ENCODE data around the gene TRAPPC4.
"Not testable (repeated sequence)": the region's sequence is repeated elsewhere in the genome, so short reads cannot be mapped to it uniquely, and the experiment has no call there.

TRAPPC4 gene, protein sequence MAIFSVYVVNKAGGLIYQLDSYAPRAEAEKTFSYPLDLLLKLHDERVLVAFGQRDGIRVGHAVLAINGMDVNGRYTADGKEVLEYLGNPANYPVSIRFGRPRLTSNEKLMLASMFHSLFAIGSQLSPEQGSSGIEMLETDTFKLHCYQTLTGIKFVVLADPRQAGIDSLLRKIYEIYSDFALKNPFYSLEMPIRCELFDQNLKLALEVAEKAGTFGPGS

DNA sequence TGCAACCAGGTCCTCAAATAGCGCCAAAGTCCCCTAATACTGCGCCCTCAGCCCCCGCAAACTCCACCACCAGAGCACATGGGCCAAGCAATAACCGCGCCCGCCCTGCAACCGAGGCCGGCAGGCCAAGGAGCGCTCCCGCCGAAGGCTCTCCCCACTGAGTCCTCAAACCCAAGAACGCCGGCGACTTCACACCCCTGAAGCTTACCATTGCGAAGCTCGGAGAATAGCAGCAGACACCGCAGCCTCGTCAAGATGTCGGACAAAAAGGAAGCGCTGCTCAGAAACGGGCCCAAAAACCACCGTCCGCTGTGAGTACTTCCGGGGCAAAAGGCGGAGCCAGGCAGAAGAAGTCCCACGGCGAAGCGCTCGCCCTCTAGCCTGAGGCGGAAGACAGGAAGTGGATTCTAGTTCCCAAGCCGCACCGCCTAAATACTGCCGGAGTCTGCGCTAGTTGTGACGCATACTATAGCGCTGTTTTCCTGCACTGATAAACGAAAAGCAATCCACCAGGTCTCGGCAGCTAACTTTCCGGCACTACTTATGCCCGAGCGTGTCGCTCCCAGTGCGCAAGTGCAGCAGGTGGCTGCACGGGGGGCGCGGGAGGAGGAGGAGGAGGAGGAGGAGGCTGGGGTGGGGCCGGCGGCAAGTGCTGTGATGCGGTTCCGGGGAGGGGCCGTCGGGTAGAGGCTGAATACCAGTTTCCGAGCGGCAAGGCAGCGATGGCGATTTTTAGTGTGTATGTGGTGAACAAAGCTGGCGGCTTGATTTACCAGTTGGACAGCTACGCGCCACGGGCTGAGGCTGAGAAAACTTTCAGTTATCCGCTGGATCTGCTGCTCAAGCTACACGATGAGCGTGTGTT is at the start of gene TRAPPC4, which contains the start of gene RPS25:
Gene TRAPPC4, plus strand, starts transcription at position 693 of the 865 bp plus-strand sequence. Its CDS starts 30 bp downstream, at position 723.
Gene RPS25, minus strand, starts transcription at position 270 of the 865 bp plus-strand sequence. Its CDS starts 59 bp downstream, at position 211.
- DNase-seq: peak; percentile 98

DNA sequence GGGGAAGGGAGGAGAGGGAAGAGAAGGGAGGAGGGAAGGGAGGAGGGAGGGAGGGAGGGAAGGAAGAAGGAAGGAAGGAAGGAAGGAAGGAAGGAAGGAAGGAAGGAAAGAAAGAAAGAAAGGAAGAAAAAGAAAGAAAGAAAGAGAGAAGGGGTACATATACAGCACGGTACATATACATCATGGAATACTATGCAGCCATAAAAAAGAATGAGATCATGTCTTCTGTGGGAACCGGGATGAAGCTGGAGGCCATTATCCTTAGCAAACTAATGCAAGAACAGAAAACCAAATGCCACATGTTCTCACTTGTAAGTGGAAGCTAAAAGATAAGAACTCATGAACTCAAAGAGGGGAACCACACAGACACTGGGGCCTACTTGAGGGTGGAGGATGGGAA is 49.1 kb upstream of the TRAPPC4 start:
- DNase-seq: not testable (repeated sequence)

DNA sequence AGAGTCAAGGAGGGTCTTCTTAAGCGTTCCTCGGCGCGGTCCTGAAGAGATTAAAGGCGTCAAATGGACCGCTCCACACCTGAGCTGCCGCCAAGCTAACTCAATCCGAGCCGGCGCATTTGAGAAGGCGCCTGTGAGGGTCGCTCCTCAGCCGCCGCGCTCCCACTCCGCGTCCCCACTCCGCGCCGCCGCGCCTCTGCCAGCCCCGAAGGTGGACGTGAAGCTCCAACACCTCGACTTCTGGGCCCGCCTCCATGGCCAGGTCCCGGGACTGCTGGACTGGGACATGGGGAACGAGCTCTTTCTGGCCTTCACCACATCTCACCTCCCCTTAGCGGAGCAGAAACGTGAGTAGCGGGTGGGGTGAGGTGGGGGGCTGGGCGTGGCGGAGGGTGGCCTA is 46.9 kb upstream of the TRAPPC4 start, which contains the start of gene FOXR1:
Gene FOXR1, plus strand, starts transcription at position 116 of the 400 bp plus-strand sequence. Its CDS starts 171 bp downstream, at position 287.
- no peak for DNase-seq

DNA sequence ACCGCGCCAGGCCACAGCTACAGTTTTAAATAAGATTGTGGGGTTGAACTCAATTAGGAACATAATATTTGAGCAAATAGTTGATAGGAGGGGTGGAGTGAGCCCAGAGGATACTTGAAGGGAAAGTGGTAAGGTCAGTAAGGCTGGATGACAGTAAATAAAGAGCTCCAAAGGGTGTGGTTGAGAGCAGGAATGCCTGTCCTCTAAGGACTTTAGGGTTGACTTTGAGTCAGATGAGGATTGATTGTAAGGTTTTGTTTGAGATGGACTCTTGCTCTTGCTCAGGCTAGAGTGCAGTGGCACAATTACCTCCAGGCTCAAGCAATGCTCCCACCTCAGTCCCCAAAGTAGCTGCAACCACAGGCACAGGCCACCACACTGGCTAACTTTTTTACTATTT is 44.6 kb upstream of the TRAPPC4 start:
- DNase-seq: no peak

DNA sequence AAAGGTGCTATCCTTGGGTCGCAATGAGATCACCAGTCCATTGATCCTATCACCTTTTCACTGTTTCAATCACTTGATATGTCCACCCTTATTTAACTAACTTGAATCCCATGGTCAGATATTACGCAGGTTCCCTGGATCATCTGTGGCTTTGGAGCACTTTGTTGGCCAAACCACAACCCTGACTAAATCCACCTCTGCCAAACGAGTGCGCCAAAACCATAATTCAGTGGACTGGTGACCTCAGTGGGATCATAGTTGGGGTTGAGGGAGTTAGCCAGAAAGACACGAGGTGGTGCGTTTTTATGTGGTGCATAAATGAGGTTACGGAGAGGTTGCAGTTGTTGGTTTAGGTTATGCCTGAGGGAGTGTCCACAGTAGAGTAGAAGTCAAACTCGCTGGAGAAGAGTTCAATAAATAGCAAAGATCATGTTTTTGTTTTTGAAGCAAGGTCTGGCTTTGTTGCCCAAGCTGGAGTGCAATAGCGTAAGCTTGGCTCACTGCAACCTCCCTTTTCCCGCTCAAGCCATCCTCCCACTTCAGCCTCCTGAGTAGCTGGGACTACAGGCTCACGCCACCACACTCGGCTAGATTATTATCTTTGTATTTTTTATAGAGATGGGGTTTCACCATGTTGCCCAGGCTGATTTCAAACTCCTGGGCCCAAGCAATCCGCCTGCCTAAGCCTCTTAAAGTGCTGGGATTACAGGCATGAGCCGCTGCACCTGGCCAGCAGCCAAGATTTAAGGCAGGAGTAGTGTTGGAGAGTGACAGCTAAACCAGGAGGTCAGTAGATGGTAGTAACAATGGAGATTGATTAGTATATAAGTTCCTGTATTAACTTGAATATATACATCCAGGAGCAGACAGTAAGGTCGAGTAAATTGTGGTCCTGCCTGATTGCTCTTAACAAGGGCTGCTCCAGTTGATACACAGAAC is 42.5 kb upstream of the TRAPPC4 start:
- peak; percentile 45 for DNase-seq

DNA sequence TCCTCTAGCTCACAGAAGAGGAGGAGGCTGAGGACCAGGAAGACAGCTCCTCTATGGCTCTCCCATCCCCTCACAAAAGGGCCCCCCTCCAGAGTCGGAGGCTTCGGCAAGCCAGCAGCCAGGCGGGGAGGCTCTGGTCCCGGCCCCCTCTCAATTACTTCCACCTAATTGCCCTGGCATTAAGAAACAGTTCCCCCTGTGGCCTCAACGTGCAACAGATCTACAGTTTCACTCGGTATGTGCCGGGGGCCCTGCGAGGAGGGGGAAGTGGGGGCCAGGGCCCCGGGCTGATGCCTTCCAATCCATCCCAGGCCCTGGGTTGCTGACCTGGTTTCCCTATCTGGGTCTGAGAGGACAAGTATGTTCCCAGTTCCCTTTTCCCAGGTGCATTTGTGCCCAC is 39.1 kb upstream of the TRAPPC4 start:
- DNase-seq: peak; percentile 80

DNA sequence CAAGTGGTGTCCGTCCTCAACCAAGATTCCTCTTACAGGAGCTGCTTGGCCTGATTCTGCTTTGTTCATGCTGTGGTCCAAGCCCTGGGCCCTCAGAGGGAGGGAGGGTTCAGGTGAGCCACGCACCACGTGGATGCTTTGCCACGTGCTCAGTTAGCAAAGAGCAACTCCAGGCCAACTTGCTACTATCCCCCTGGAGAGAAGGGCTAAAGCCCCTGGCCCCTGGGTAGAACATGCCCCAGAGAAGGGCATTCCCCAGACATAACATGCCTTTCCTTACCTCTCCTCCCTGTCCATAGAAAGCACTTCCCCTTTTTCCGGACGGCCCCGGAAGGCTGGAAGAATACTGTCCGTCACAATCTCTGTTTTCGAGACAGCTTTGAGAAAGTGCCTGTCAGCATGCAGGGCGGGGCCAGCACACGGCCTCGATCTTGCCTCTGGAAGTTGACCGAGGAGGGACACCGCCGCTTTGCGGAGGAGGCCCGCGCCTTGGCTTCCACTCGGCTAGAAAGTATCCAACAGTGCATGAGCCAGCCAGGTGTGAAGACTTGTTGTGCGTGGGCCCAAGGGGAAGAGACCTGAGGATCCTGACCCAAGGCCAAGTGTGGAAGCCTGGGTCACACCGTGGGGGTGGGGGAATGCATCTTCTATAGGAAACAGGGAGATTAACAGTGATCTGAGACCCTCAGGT is 38.2 kb upstream of the TRAPPC4 start:
- DNase-seq: no peak

DNA sequence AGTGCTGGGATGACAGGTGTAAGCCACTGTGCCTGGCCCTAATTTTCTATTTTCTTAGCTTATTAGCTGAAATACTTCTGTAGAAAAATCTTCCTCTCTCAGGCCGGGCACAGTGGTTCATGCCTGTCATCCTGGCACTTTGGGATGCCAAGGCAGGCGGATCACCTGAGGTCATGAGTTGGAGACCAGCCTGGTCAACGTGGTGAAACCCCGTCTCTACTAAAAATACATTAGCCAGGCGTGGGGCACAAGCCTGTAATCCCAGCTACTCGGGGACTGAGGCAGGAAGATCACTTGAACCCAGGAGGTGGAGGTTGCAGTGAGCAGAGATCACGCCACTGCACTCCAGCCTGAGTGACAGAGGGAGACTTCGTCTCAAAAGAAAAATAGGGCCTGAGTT is 34.2 kb upstream of the TRAPPC4 start:
- DNase-seq: not testable (repeated sequence)

DNA sequence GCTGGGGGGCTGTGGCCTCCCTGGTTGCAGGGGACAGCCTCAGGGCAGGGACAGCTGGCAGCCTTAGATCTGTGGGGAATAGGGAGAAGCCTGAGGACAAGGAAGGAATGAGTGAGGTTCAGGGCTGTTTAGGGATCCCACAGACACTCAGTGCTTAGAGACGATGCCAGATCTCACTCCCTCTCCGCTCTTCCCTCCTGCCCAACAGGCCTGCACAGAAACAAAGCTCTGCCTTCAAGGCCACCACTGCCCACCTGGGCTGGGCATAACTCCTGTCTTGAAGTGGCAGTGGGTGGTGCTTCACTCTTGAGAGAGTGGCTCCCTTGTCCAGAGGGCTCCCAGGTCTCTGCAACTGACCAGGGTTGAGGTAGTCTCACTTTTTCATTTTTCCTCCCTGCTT is 33.7 kb upstream of the TRAPPC4 start:
- peak; percentile 32 for DNase-seq

DNA sequence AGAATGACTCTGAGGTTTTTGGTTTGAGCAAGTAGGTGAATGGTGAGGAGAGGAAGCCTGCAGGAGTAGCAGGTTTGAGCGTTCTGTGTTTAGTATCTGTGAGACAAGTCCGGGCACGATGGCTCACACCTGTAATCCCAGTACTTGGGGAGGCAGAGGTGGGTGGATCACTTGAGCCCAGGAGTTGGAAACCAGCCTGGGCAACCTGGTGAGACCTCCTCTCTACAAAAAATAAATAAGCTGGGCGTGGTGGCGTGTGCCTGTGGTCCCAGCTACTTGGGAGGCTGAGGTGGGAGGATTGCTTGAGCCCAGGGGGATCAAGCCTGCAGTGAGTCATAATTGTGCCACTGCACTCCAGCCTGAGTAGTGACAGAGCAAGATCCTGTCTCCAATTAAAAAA is 30.3 kb upstream of the TRAPPC4 start:
- peak; percentile 86 for DNase-seq

DNA sequence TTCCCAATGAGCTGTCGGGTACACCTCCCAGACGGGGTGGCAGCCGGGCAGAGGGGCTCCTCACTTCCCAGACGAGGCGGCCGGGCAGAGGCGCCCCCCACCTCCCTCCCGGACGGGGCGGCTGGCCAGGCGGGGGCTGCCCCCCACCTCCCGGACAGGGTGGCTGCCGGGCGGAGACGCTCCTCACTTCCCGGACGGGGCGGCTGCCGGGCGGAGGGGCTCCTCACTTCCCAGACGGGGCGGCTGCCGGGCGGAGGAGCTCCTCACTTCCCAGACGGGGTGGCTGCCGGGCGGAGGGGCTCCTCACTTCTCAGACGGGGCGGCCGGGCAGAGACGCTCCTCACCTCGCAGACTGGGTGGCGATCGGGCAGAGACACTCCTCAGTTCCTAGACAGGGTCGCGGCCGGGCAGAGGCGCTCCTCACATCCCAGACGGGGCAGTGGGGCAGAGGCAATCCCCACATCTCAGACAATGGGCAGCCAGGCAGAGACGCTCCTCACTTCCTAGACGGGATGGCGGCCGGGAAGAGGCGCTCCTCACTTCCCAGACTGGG is 27.0 kb upstream of the TRAPPC4 start:
- not testable (repeated sequence) for DNase-seq

DNA sequence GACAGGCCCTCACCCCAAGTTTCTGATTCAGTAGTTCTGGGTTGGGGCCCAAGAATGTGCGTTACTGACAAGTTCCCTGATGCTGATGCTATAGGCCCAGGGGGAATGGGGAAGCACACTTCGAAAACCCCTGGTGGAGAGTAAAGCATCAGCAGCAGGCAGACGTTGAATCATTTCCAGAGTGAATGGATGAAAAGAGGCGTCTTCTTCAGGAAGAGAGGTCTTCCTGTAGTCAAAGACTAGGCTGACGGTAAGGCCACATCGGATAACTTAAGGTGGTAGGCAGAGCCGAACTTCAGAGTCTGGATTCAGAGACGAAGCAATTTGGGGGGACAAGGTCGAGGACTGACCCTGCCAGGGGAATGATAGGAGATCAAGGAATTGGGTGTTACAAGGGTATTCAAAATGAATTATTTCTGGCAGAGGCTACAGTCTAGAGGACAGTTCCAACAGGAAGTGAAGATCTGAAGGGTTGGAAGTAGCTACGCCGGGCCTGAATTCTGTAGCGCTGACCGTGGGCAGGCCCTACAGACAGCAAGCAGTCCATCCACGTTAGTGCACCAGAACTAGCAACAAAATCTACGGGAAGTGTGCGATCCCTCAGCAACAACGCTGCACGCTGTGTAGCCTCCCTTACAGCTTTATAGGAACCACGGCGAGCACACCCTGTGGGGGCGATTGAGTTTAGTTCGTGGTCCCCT is 21.5 kb upstream of the TRAPPC4 start:
- peak; percentile 68 for DNase-seq

DNA sequence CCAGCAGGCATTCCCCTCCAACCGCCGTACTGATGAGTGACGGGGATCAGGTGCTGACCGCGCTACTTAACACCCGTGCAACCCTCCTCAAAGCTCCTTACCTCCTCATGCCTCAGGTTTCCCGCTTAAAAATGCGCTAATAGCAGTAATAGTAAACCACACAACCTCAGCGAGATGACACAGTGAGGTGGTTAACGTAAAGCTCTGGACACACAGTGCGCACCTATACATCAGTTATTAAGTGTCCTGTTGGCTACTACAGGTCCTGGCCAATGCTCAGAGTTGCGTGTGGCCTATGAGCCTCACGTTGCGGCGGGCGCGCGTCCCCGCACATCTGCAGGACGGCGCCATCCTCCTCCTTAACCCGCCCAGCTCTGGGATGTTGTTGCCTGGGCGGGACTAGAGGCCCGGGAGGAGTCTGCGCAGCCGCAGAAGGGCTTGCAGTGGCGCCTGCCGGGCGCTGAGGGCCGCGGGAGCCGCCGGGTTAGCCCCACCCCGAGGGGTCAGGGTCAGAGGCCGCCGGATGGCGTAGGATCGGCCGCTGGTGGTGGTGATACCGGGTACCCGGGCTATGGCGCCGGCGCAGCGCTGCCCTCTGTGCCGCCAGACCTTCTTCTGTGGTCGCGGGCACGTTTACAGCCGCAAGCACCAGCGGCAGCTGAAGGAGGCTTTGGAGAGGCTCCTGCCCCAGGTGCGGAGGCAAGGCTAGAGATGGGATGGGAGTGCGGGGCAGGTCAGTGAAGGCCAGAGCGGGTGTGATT is 20.8 kb upstream of the TRAPPC4 start, which contains the start of gene CENATAC:
Gene CENATAC, plus strand, starts transcription at position 512 of the 761 bp plus-strand sequence. Its CDS starts 60 bp downstream, at position 572.
- peak; percentile 97 for DNase-seq

DNA sequence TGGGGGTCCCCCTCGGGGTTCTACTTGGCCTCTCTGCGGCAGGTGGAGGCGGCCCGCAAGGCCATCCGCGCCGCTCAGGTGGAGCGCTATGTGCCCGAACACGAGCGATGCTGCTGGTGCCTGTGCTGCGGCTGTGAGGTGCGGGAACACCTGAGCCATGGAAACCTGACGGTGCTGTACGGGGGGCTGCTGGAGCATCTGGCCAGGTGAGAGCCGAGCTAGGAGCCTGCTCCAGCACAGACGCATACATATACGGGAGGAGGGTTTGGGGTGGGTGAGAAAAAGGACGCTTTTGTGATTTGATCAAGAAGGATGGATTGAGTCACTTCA is 20.2 kb upstream of the TRAPPC4 start:
- peak; percentile 68 for DNase-seq

DNA sequence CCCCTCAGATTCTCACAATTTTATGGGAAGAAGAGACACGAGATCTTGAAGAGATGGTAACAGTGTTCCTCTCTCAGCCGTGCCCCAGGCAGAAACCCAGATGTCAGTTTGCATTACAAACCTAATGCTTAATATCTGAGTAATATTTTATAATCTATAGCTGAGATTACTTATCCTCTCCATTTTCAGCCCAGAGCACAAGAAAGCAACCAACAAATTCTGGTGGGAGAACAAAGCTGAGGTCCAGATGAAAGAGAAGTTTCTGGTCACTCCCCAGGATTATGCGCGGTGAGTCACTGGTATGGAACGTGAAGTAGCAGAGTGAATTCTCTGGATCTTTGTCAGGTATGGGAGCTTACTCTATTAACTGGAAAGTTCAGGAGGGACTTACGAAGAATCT is 19.7 kb upstream of the TRAPPC4 start:
- peak; percentile 28 for DNase-seq

DNA sequence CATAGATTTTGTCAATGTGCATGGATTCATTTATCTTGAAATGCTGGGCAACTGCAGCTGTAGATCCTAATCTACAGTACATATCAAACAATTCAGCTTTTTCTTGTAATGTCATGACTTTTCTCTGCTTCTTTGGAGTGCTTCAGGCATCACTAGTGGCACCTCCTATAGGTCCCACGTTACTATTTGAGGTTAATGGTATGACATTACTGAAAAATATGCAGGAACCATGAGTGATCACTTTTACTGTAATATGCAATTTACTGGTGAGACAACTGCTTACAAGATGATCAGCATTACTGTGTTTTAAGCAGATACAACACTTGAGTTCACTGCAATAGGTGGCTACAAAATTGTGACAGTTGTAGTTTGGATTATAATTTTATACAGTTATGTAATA is 17.7 kb upstream of the TRAPPC4 start:
- no peak for DNase-seq

DNA sequence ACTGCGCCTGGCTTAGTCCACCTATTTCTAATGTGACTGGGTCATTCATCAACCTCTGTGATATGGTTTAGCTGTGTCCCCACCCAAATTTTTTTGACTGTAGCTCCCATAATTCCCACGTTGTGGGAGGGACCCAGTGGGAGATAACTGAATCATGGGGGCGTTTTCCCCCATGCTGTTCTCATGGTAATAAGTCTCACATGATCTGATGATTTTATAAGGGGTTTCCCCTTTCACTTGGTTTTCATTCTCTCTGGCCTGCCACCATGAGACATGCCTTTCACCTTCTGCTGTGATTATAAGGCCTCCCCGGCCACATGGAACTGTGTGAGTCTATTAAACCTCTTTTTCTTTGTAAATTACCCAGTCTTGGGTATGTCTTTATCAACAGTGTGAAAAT is 11.9 kb upstream of the TRAPPC4 start:
- DNase-seq: no peak

DNA sequence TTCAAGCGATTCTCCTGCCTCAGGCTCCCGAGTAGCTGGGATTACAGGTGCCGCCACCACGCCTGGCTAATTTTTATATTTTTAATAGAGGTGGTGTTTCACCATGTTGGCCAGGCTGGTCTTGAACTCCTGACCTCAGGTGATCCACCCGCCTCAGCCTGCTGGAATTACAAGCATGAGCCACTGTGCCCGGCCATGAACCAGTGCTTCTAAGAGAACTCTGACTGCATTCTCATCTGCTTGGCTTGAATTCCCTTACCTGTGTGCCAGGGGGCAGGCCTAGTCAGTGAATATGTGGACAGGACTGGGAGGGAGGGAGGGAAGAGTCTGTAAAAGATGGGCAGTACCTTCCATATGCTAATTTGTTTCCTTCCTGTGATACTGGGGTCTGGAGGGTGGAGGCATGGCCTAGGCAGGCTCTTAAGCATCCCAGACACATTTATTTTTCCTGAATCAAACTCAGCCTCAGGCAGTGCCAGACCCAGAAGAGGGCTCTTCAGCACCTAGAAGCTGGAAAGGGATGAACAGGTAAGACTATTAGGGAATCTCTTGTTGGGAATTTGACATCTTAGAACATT is 7.0 kb upstream of the TRAPPC4 start:
- DNase-seq: no peak

DNA sequence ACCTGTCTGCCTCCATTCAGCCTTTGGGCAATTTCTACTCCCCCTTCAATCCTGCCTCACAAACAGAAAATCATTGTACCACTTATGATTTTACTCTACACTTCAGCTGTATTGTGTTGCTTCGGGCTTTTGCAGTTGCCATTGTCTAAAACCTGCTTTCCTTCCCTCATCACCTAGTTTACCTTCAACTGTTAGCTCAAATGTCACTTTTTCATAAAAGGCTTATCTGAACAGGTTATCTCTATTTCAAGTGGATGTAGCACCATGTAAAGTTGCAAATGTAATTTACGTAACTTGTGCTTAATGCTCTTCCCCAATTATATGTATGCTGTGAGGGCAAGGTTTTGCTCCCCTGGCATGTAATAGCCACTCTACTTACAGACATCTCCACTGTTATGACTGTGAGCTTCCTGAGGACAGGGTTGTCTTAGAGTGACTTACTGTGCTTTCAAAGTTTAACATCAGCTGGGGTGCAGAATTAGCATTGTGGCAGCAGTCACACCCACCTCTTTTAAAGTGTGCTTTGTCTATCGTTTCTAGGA is 5.9 kb upstream of the TRAPPC4 start:
- no peak for DNase-seq
